Measurements from ENCODE around the gene HCRT.
A peak's percentile ranks its signal among the peaks of the same experiment; 100 is the strongest.
"Not testable (repeated sequence)": the region's sequence is repeated elsewhere in the genome, so short reads cannot be mapped to it uniquely, and the experiment has no call there.

The HCRT gene

DNA sequence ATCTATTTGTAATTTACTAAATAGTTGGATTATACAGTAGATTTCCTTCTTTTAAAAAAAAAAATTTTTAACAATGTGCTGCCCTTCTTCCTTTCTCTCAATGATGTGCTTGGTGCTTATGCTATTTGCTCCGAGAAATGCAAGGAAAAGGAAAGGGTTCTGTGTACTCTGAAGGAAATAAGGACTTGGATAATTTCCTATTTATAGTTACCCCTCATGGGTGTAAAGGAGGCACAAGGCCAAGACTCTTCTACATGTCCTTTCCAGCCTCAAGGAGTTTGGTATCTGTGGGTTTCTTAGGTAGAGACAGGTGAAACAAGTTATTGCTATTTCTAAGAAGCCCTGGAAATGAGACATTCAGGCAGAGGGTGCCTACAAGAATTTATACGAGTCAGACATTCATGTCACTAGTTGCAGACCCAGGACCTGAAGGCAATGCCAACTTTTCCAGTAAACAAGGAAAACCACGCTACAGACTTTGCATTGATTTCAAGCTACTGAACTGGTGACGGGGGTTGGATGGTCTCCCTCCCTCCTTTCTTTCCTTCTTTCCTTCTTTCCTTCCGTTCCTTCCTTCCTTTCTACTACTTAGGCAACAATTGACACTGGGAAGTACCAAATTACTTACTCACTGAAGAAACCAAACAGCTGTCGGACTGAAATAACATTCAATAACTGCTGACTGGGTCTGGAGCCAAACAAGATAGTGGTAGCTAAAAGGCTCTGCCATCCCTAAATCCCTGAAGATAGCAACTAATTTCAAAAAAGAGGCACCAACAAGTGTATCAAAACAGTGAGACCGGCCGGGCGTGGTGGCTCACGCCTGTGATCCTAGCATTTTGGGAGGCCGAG lies 42.8 kb upstream of the HCRT start:
- Histone ChIP-seq H3K36me3 (ENCODE audit: insufficient read depth) (no peaks in the 10 kb centered on the region), H3K4me2 (no peak overlapping the region), H3K27ac (no peak overlapping the region), H3K4me3 (IDR thresholded peaks at IDR 0.05; ENCODE audit: insufficient read depth, low read depth, low read length) (no peak overlapping the region), H3K27me3 (ENCODE audit: insufficient read depth, low read depth) (no peaks in the 10 kb centered on the region), H3K79me2 (ENCODE audit: insufficient read depth, low read depth) (no peaks in the 10 kb centered on the region), H3K9ac (no peak overlapping the region), H2AFZ (ENCODE audit: low read depth) (no peak overlapping the region), H3K4me1 (ENCODE audit: low read depth, poor library complexity, severe bottlenecking) (no peaks in the 10 kb centered on the region), H4K20me1 (ENCODE audit: insufficient read depth) (no peaks in the 10 kb centered on the region)
- TF ChIP-seq, protein P1, sequence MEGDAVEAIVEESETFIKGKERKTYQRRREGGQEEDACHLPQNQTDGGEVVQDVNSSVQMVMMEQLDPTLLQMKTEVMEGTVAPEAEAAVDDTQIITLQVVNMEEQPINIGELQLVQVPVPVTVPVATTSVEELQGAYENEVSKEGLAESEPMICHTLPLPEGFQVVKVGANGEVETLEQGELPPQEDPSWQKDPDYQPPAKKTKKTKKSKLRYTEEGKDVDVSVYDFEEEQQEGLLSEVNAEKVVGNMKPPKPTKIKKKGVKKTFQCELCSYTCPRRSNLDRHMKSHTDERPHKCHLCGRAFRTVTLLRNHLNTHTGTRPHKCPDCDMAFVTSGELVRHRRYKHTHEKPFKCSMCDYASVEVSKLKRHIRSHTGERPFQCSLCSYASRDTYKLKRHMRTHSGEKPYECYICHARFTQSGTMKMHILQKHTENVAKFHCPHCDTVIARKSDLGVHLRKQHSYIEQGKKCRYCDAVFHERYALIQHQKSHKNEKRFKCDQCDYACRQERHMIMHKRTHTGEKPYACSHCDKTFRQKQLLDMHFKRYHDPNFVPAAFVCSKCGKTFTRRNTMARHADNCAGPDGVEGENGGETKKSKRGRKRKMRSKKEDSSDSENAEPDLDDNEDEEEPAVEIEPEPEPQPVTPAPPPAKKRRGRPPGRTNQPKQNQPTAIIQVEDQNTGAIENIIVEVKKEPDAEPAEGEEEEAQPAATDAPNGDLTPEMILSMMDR (conservative IDR thresholded peaks at IDR 0.05; ENCODE audit: low read depth, low read length) = no peak

DNA sequence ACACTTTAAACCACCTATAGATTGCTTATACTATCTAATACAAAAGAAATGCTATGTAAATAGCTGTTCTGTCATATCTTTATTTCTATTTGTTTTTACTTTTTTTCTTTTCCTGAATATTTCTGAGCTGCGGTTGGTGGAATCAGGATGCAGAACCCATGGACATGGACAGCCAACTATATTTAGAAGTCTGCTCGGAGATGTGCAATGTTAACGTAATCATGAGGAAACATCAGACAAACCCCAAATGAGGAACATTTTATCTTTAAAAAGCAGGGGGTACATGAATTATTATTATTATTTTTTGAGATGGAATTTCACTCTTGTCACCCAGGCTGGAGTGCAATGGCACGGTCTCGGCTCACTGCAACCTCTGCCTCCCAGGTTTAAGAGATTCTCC lies 40.4 kb upstream of the HCRT start:
- Histone ChIP-seq H3K27me3 (ENCODE audit: insufficient read depth, low read depth) (no peaks in the 10 kb centered on the region), H3K4me2 (no peak overlapping the region), H3K4me1 (ENCODE audit: low read depth, poor library complexity, severe bottlenecking) (no peaks in the 10 kb centered on the region), H3K9ac (no peak overlapping the region), H4K20me1 (ENCODE audit: insufficient read depth) (no peaks in the 10 kb centered on the region), H2AFZ (ENCODE audit: low read depth) (no peak overlapping the region), H3K36me3 (ENCODE audit: insufficient read depth) (no peaks in the 10 kb centered on the region), H3K79me2 (ENCODE audit: insufficient read depth, low read depth) (no peaks in the 10 kb centered on the region), H3K27ac (no peak overlapping the region), H3K4me3 (IDR thresholded peaks at IDR 0.05; ENCODE audit: insufficient read depth, low read depth, low read length) (no peak overlapping the region)
- TF ChIP-seq, protein P1 (conservative IDR thresholded peaks at IDR 0.05; ENCODE audit: low read depth, low read length) = no peak

DNA sequence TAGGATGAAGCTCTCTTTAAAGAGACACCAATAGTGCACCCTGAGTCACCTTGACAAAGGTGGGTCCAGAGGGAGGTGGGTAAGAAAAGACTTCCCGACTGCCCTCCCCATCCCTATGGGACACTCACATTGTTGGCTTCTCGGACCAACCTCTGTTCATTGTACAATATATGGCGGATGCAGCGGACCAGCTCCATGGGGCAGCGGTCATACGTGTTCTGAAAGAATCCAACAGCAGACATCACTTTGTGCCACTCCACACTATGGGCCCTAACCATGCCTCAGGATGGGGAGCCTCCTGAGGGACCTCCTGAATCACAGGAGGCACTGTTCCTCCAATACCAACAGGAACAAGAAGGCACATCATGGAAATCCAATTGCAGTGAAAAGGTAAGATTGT lies 39.4 kb upstream of the HCRT start:
- Histone ChIP-seq H3K4me1 (ENCODE audit: low read depth, poor library complexity, severe bottlenecking) (no peaks in the 10 kb centered on the region), H3K9ac (no peak overlapping the region), H3K36me3 (ENCODE audit: insufficient read depth) (no peaks in the 10 kb centered on the region), H3K4me3 (IDR thresholded peaks at IDR 0.05; ENCODE audit: insufficient read depth, low read depth, low read length) (no peak overlapping the region), H3K27me3 (ENCODE audit: insufficient read depth, low read depth) (no peaks in the 10 kb centered on the region), H2AFZ (ENCODE audit: low read depth) (no peak overlapping the region), H3K79me2 (ENCODE audit: insufficient read depth, low read depth) (no peaks in the 10 kb centered on the region), H4K20me1 (ENCODE audit: insufficient read depth) (no peaks in the 10 kb centered on the region), H3K4me2 (no peak overlapping the region), H3K27ac (no peak overlapping the region)
- TF ChIP-seq, protein P1 (conservative IDR thresholded peaks at IDR 0.05; ENCODE audit: low read depth, low read length) = no peak

DNA sequence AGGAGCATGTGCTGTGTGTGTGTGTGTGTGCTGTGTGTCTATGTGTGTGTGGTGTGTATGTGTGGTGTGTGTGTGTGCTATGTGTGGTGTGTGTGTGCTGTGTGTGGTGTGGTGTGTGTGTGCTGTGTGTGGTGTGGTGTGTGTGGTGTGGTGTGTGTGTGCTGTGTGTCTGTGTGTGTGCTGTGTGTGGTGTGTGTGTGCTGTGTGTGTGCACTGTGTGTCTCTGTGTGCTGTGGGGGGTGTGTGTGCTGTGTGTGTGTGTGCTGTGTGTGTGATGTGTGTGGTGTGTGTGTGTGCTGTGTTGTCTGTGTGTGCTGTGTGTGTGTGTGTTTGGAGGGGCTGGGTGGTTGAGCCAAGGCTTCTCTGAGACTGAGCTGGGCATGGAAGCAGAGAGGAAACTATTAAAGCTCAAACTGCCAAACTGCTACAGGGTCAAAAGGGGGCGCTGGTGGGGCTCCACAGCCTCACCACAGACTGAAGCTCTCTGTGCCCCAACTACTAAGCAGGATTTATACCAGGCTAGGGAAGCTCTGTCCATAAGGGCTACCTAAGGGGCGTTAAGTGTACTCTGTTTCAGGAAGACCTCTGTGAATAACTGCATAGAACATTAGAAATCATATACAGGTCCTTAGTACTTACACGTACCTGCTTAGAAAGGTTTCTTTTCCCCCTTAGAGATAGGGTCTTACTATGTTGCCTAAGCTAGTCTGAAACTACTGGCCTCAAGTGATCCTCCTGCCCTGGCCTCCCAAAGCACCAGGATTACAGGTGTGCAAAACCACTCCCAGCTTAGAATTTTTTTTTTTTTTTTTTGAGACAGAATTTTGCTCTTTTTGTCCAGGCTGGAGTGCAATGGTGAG lies 36.9 kb upstream of the HCRT start:
- Histone ChIP-seq H3K36me3 (ENCODE audit: insufficient read depth) (no peaks in the 10 kb centered on the region), H3K79me2 (ENCODE audit: insufficient read depth, low read depth) (no peaks in the 10 kb centered on the region), H3K4me1 (ENCODE audit: low read depth, poor library complexity, severe bottlenecking) (no peaks in the 10 kb centered on the region), H3K4me3 (IDR thresholded peaks at IDR 0.05; ENCODE audit: insufficient read depth, low read depth, low read length) (no peak overlapping the region), H2AFZ (ENCODE audit: low read depth) (no peak overlapping the region), H3K27me3 (ENCODE audit: insufficient read depth, low read depth) (no peaks in the 10 kb centered on the region), H4K20me1 (ENCODE audit: insufficient read depth) (no peaks in the 10 kb centered on the region), H3K27ac (no peak overlapping the region), H3K4me2 (no peak overlapping the region), H3K9ac (no peak overlapping the region)
- TF ChIP-seq, protein P1 (conservative IDR thresholded peaks at IDR 0.05; ENCODE audit: low read depth, low read length) = peak; percentile 84

DNA sequence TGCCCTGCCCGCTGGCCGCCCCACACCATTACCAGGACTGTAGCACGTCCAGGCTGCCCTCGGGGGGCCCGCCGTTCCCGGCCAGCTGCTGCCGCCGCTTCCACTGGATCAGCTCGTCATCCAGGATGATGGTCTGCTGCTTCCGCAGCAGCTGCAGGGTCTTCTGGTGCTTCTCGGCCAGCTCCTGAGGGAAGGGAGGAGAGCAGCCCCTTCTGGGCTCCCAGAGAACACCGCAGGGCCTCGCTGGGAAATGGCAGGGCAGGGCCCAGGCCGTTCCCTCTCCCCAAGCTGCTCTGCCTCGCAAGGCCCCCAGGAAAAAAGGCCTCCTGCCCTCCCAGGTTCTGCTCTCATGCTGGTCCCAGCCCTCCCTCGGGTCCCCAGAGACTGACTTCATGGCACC lies 34.0 kb upstream of the HCRT start:
- not testable (repeated sequence) for H3K9ac ChIP-seq; H3K36me3 ChIP-seq (ENCODE audit: insufficient read depth); H3K79me2 ChIP-seq (ENCODE audit: insufficient read depth, low read depth); H3K27me3 ChIP-seq (ENCODE audit: insufficient read depth, low read depth); H3K27ac ChIP-seq; H4K20me1 ChIP-seq (ENCODE audit: insufficient read depth); H2AFZ ChIP-seq (ENCODE audit: low read depth); H3K4me2 ChIP-seq; H3K4me3 ChIP-seq (IDR thresholded peaks at IDR 0.05; ENCODE audit: insufficient read depth, low read depth, low read length); H3K4me1 ChIP-seq (ENCODE audit: low read depth, poor library complexity, severe bottlenecking)
